HG03571 (cell line): Measurements from ENCODE around the gene ZG16.
A peak's percentile ranks its signal among the peaks of the same experiment; 100 is the strongest.
"Not testable (repeated sequence)": the region's sequence is repeated elsewhere in the genome, so short reads cannot be mapped to it uniquely, and the experiment has no call there.

ENCODE experiments used
- ATAC-seq: cut with Tn5 transposase; IDR thresholded peaks from one replicate; pipeline ENCODE4 v1.9.1; 2021; ENCODE audit not compliant: unreplicated experiment

The ZG16 gene

DNA sequence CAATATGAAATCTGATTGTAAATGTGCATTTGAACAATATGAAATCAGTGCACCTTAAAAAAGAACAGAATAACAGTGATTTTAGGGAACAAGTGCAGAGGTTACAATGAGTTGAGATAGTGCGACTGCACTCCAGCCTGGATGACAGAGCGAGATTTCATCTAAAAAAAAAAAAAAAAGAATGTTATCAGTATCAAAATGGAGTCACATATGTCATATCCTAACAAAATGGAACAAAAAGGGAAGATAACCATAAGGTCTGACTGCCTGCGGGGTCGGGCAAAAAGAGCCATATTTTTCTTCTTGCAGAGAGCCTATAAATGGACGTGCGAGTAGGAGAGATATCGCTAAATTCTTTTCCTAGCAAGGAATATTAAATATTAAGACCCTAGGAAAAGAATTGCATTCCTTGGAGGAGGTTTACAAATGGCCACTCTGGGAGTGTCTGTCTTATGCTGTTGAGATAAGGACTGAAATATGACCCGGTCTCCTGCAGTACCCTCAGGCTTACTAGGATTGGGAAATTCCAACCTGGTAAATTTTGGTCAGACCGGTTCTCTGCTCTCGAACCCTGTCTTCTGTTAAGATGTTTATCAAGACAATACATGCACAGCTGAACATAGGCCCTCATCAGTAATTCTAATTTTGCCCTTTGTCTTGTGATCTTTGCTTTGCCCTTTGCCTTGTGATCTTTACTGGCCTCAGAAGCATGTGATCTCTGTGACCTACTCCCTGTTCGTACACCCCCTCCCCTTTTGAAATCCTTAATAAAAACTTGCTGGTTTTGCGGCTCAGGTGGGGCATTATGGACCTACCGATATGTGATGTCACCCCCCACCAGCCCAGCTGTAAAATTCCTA lies 5.3 kb downstream of the ZG16 start:
- not testable (repeated sequence) for ATAC-seq

DNA sequence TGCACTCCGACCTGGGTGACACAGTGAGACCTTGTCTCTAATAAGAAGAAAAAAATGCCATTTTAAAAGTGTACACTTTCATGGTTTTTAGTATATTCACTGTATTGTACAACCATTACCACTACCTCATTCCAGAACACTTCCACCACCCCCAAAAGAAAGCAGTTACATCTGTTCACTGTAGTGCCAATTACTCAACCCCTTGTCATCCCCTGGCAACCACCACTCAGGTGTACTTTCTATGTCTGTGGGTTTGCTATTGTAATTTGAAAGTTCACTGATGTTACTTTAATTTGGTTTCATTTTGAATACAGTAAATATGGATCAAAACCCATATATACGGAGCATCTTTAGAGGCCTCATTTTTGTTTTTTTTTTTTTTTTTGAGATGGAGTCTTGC lies 6.1 kb downstream of the ZG16 start:
- no peak for ATAC-seq

DNA sequence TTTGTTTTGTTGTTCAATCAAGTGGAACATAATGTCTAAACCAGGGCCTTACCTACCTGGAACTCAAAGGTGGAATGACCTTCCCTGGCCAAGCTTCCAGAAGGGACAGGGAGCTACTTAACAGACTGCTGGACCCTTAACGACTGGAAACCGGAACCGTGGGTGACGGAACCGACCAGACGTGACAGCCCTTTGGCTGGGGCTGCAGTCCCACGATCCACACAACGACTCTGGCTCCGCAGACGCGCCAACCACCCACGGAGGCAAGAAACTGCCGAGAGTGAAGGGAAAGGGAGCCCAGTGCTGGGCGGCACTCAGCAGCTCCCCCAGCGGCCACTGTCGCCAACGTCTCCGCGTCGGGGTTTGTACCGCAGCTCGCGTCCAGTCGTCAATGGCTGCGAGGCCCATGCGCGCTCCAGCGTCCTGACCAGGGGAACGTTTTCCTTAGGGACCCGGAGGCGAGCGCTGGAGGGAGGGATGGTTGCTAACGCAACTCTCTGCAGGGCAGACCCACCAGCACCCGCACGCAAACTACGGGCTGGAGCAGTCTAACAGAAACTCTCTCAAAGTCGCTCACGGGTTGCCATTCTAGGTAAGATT lies 6.9 kb downstream of the ZG16 start:
- no peak for ATAC-seq

DNA sequence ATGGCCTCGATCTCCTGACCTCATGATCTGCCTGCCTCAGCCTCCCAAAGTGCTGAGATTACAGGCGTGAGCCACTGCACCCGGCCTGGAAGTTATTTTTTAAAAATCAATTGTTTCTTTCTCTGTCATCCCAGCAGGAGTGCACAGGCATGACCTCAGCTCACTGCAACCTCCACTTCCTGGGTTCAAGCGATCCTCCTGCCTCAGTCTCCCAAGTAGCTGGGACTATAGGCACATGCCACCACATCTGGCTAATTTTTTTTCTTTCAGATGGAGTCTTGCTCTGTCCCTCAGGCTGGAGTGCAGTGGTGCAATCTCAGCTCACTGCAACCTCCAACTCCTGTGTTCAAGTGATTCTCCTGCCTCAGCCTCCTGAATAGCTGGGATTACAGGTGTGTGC lies 9.1 kb downstream of the ZG16 start:
- ATAC-seq, result not testable (repeated sequence)

DNA sequence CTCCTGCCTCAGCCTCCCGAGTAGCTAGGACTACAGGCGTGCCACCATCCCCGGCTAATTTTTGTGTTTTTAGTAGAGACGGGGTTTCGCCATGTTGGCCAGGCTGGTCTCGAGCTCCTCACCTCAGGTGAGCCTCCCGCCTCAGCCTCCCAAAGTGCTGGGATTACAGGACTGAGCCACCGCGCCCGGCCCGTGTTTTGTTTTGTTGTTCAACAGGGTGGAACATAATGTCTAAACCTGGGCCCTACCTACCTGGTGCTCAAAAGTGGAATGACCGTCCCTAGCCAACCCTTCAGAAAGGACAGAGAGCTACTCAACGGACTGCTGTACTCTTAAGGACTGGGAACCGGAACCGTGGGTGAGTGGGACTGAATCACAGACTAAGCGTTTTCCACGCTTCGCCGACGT lies 11.7 kb downstream of the ZG16 start:
- no peak for ATAC-seq

DNA sequence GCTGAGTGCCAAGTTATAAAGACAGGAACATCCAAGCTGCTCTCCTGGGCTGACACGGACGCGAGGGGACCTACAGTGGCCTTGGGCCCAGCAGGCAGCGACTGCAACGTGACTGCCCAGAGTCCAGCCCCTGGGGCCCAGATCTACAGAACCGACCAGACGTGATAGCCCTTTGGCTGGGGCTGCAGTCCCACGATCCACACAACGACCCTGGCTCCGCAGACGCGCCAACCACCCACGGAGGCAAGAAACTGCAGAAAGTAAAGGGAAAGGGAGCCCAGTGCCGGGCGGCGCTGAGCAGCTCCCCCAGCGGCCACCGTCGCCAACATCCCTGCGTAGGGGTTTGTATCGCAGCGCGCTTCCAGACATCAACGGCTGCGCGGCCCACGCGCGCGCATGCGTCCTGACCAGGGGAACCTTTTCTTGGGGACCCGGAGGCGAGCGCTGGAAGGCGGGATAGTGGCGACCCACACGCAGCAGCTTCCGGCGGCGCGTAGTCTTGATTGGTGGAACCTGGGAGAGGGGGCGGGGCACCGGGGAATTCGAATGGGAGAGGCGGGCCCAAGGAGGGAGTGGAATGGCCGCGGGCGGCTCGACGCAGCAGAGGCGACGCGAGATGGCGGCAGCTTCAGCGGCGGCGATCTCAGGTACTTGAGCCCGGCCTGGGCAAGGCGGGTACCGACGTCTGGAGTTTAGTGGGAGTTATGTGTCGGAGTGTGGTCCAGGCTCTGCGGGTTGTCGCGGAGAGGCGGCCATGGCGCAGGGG lies 12.3 kb downstream of the ZG16 start, which contains the start of gene KIF22:
Gene KIF22, plus strand, starts transcription at position 569 of the 766 bp plus-strand sequence. Its CDS starts 9 bp downstream, at position 578.
- ATAC-seq, result peak; percentile 86

DNA sequence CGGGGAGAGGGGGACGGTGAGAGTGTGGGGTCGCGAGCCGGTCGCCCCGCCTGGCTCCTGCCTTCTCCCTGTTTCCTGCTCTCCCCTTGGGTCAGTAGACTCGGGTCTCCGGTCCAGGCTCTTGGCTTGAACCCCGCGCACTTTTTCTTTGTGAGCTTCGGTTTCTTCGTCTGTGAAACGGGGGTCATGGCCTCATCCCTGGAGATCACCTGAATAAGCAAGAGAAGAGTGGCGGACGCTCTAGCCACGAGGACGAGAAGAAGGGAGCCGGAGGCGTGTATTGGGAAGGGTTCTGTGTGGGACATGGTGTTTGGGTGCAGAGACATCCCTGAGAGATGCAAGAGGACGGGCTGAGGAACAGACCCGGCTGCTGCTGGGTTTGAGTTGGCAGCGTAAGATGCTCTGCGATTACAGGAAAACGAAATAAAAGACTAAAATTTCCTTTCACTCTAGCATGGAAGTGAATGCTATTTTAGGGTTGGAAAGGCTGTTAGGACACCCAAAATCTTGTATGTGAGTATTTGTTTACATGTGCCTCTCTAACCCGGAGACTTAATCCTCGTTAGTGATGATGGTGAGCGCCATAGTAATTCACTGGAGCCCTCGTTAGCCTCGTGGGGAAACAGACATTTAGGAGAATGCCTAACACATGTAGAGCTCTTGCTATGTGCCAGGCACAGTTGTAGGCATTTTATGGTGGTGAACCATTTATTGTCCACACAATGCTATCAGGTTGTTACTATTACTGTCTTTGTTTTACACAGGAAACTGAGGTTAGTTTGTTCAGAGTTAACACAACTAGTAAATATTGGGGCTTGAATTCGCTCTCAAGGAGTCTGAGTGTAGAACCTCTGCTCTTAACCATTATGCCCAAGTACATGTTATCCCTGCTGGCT lies 13.1 kb downstream of the ZG16 start:
- ATAC-seq, result no peak

DNA sequence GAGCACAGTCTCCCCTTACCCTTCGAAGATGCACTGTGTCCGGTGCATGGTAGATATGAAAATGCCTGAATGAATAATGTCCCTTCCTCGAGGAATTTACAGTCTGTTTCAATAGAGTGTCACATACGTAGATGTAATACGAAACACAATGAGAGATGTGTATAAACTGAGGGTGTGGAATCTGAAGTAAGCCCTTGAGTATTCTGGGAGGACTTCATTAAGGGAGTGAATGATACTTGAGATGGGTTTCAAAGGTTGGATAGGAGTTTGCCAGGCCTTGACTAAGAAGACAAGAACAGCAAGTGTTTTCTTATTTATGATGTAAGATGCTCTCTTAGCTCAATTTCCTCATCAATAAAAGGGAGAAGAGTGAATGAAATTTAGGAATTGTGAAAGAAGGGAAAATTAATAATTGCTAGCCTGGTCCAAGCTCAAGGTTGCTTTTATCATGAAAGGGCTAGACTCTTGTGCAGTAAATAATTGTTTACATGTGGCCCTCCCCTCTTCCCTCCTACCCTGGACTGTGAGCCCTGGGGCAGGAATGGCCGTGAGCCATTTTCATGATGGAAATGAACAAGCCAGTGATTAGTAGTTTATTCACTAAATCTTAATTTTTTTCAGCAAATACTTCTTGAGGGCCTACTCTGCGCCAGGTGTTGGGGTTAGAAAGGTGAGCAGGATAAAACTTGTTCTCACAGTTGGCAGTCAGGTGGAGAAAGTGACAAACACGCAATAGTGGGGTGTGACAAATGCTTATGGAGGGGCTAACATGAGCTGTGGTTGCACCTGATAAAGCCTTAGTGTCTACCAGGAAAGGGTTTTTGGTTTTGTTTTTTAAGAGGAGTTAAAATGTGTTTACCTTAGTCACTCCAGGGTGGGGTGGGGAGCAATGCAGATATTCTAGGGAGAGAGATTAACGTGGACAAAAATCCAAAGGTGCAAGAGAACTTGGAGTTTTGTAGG lies 14.1 kb downstream of the ZG16 start:
- no peak for ATAC-seq

DNA sequence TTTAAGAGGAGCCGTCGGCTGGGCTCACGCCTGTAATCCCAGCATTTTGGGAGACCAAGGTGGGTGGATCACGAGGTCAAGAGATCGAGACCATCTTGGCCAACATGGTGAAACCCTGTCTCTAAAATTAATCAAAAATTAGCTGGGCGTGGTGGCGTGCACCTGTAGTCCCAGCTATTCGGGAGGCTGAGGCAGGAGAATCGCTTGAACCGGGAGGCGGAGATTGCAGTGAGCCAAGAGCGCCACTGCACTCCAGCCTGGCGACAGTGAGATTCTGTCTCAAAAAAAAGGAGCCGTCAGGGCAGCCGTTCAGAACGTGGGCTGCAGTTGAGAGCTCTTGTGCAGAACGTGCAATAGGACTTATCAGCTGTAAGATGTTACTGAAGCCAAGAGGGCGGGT lies 15.1 kb downstream of the ZG16 start:
- not testable (repeated sequence) for ATAC-seq

DNA sequence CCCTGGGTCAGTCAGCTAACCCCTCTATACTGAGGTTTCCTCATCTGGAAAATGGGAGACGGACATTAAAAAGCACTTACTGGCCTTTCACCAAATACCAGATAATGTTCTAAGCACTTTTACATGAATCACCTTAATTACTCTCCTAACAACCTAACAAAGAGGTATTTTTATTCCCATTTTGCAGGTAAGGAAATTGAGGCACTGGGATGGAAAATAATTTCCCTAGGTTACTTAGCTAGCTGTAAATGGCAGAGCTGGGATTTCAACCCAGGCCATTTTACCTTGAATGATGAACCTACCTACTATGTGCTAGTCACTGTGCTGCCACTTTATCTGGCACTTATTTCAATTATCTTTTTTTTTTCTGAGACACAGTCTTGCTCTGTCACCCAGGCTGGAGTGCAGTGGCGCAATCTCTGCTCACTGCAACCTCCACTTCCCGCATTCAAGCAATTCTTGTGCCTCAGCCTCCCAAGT lies 16.2 kb downstream of the ZG16 start:
- ATAC-seq, result no peak

DNA sequence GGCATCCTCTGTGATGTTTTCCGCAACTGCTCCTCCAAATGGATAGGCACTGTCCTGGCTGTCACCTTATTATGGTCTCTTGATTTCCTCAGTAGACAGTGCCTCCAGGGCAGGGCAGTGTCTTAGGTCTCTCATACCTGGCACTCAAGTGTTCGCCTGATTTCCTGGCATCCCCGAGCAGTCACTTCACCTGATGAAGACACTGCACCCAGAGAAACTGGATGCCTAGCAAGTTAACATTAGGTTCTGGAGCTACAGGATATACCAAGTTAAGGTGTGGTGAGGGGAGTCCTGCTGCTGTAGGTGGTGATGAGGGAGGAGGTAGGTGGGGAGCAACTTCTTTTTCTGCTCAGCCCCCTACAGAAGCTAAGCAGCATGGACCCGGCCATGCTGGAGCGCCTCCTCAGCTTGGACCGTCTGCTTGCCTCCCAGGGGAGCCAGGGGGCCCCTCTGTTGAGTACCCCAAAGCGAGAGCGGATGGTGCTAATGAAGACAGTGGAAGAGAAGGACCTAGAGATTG lies 24.4 kb downstream of the ZG16 start:
- ATAC-seq, result no peak

DNA sequence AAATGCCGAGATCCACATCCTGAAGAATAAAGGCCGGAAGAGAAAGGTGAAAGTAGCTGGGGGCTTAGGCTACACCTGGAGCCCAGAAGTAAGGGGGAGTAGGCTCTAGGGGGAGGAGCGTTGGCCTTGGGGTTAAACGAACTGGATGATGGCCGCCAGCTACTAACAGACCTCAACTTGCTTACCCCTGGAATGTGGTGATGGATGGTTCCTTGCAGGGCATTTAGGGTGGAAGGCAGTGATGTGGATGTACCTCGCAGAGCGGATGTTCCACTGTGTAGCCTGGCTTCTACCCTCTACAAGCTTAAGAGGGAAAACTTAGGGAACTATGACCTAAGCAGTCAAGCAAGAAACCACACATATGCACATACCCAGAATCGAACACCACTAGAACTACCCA lies 26.0 kb downstream of the ZG16 start:
- no peak for ATAC-seq

DNA sequence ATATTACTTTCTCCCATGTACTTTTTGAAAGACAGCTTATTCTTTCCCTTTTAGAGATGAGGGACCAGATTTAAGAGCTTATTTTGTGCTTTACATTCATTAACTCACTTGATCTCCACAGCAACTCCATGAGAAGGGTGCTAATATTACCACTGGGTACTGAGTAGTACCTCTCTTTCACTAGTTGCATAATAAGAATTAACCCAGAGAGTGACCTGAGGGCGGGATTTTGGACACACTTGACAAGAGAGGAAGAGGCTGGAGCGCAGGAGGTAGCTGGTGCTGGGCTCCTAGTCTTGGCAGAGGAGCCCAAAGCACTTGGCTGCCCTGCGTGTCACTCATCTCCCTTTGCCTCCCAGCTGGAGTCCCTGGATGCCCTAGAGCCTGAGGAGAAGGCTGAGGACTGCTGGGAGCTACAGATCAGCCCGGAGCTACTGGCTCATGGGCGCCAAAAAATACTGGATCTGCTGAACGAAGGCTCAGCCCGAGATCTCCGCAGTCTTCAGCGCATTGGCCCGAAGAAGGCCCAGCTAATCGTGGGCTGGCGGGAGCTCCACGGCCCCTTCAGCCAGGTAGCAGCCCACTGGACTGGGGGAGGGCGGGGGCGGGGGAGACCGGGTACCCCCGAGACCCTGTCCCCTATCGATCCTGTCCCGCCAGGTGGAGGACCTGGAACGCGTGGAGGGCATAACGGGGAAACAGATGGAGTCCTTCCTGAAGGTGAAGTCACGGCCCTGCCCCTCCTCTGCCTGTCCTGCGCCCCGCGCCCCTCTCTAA lies 26.6 kb downstream of the ZG16 start:
- ATAC-seq, result no peak

DNA sequence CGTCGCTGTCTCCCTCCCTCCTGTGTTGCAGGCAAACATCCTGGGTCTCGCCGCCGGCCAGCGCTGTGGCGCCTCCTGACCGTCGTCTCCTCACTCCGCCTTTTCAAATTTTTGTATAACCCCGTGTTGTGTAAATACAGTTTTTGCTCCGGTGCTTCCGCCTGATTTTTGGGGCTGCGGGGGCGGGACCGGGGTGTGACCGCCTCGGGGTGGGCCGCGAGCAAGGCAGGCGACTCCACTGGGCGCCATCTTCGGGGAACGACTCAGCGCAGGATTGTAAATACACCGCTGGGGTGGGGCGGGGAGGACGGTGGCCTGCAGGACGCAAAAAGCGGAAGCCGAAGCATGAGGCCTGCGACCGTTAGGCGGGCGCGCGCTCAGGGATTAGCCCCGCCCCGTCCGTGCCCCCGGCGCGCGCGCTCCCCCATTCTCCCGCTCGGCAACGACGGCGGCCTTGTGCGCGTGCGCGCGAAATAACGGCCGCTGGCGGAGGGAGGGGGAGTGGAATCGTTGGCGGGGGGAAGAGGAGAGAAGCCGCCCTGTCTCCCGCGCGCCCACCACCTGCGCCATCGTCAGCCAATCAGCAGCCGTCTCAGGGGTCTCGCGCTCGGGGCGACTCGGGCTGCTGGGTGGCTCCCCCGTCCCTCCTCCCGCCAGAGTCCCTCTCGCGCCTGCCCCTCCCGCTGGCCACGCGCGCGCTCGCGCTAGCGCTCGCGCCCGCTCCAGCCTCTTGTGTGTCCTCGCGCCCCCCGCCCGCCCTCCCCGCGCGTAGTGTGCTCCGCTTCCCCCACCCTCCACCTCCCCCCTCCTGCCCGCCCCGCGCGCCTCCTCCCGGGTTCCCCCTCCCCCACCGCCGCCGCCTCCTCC lies 27.4 kb downstream of the ZG16 start:
- peak; percentile 46 for ATAC-seq

DNA sequence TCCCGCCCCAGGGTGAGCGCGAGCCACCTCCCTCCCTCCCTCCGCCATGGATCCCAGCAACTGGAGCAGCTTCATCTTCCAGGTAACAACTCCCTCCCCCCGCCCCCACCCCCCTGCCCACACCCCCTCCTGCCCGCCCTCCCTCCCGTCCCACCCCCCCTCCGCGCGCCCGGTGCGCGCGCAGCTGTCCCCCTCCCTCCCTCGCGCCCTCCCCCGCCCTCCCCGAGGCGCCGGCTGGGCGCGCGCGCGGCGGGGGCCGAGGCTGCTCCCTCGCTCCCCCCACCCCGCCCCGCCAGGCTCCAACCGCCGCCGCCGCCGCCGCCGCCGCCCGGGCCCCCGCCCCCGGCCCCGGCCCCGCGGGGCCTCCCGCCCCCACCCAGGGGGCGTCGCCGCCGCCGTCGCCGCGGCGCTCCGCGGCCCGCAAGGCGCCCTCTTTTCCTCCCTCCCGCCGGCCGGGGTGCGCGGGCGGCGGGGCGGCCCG lies 28.1 kb downstream of the ZG16 start, which contains the start of gene MAZ:
Gene MAZ, plus strand, starts transcription at position 431 of the 481 bp plus-strand sequence. CDS start 173 bp downstream, outside the sequence.
- no peak for ATAC-seq

DNA sequence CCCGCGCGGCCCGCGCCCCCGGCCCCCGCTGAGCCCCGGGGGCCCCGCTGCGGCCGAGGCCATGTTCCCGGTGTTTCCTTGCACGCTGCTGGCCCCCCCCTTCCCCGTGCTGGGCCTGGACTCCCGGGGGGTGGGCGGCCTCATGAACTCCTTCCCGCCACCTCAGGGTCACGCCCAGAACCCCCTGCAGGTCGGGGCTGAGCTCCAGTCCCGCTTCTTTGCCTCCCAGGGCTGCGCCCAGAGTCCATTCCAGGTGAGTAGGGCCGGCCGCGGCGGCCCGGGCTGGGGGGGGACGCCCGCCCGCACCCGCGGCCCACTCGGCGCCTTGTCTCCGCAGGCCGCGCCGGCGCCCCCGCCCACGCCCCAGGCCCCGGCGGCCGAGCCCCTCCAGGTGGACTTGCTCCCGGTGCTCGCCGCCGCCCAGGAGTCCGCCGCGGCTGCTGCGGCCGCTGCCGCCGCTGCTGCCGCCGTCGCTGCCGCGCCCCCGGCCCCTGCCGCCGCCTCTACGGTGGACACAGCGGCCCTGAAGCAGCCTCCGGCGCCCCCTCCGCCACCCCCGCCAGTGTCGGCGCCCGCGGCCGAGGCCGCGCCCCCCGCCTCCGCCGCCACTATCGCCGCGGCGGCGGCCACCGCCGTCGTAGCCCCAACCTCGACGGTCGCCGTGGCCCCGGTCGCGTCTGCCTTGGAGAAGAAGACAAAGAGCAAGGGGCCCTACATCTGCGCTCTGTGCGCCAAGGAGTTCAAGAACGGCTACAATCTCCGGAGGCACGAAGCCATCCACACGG lies 28.8 kb downstream of the ZG16 start:
- ATAC-seq, result no peak
